PC-3 (cell line): ENCODE data around the gene BGLAP. TPM values are rescaled to one million over a fixed set of nuclear protein-coding genes. Genes with fewer than 3 reads are reported as not detected.

Source experiments
- ATAC-seq: fragments of 200-7000 bp; cut with Tn5 transposase; 2 replicates; pipeline ENCODE4 v1.9.1; 2020; ENCODE audit warnings: mild to moderate bottlenecking, moderate library complexity
- BruUV-seq: library from RNA; stranded (reverse); fragments of 400-500 nt; replicated peaks from 2 replicates; lab custom pipeline; 2021; lab: Mats Ljungman, UMichigan
- CTCF ChIA-PET: fragments of 300-600 bp; sonication (Branson Sonifier 250); formaldehyde crosslinking; loops from one replicate; lab custom pipeline; 2022; ENCODE audit warnings: antibody characterized with exemption; lab: Charles Lee
- POLR2A ChIA-PET: fragments of 300-600 bp; sonication (Branson Sonifier 250); formaldehyde crosslinking; loops from one replicate; lab custom pipeline; 2022; ENCODE audit warnings: antibody characterized with exemption; ENCODE audit not compliant: unreplicated experiment; lab: Charles Lee
- DNase-seq: peaks from one replicate; pipeline ENCODE4 v3.0.0-alpha.2; 2015
- H2AFZ ChIP-seq: fragments of 300-600 bp; sonication (generic); 2 replicates; pipeline ENCODE4 v1.6.0; 2016; ENCODE audit warnings: antibody characterized with exemption, low read length
- H3F3A ChIP-seq: fragments of 300-600 bp; sonication (generic); one replicate; pipeline ENCODE4 v1.6.0; 2017; ENCODE audit warnings: antibody characterized with exemption, low read length, control low read depth, mild to moderate bottlenecking; ENCODE audit not compliant: unreplicated experiment
- H3K27ac ChIP-seq: fragments of 300-600 bp; sonication (generic); 2 replicates; pipeline ENCODE4 v1.5.1; 2016; ENCODE audit warnings: mild to moderate bottlenecking, low read length
- H3K27me3 ChIP-seq: fragments of 300-600 bp; sonication (generic); 2 replicates; pipeline ENCODE4 v1.6.1; 2016; ENCODE audit warnings: low read length, mixed read lengths
- H3K36me3 ChIP-seq: fragments of 300-600 bp; sonication (generic); 2 replicates; pipeline ENCODE4 v1.6.1; 2016; ENCODE audit warnings: low read depth, mixed run types, low read length, mixed read lengths
- H3K4me1 ChIP-seq: fragments of 300-600 bp; sonication (generic); 2 replicates; pipeline ENCODE4 v1.5.1; 2016; ENCODE audit warnings: low read length; ENCODE audit not compliant: insufficient read depth
- H3K4me2 ChIP-seq: fragments of 300-600 bp; sonication (generic); 2 replicates; pipeline ENCODE4 v1.6.0; 2016; ENCODE audit warnings: low read length
- H3K4me3 ChIP-seq: fragments of 300-600 bp; sonication (generic); 2 replicates; pipeline ENCODE4 v1.5.1; 2016; ENCODE audit warnings: mild to moderate bottlenecking, low read length, mixed read lengths
- H3K79me2 ChIP-seq: fragments of 300-600 bp; sonication (generic); 2 replicates; pipeline ENCODE4 v1.6.1; 2017; ENCODE audit warnings: low read length, mixed read lengths
- H3K9ac ChIP-seq: fragments of 300-600 bp; sonication (generic); 2 replicates; pipeline ENCODE4 v1.6.0; 2016; ENCODE audit warnings: mild to moderate bottlenecking, low read length
- H3K9me2 ChIP-seq: fragments of 300-600 bp; sonication (generic); replicated peaks from 2 replicates; pipeline ENCODE4 v1.6.1; 2016; ENCODE audit warnings: mixed run types, low read length, mixed read lengths
- H3K9me3 ChIP-seq: fragments of 300-600 bp; sonication (generic); 2 replicates; pipeline ENCODE4 v1.6.1; 2016; ENCODE audit warnings: low read length, mixed read lengths
- H4K20me1 ChIP-seq: fragments of 300-600 bp; sonication (generic); 2 replicates; pipeline ENCODE4 v1.6.1; 2016; ENCODE audit warnings: low read length, mixed read lengths
- EZH2 ChIP-seq: fragments of 300-600 bp; sonication (generic); IDR thresholded peaks from one replicate; pipeline ENCODE4 v1.6.1; 2017; ENCODE audit warnings: antibody characterized with exemption, mild to moderate bottlenecking, low read length; ENCODE audit not compliant: unreplicated experiment
- EZH2phosphoT487 ChIP-seq: fragments of 300-600 bp; sonication (generic); IDR thresholded peaks from 2 replicates; pipeline ENCODE4 v1.6.1; 2018; ENCODE audit warnings: mild to moderate bottlenecking, antibody characterized with exemption, low read length, borderline replicate concordance
- intact Hi-C: fragments of 100-400 bp; cut with micrococcal nuclease; formaldehyde crosslinking; loops from 2 replicates; pipeline ENCODE4 v1.9.0; 2023
- total RNA-seq: library from RNA; depleted of rRNA; stranded (reverse); fragments of >200 nt; gene quantifications from 2 replicates; pipeline ENCODE4 v1.2.3, GENCODE V29; 2014
- TF ChIP-seq, protein P1 (sequence below): fragments of 300-600 bp; sonication (generic); conservative IDR thresholded peaks from 2 replicates; pipeline ENCODE4 v1.5.1; 2017; ENCODE audit warnings: antibody characterized with exemption, low read depth, mild to moderate bottlenecking, low read length

BGLAP gene
- total RNA-seq, 1 experiment from 2014 or later: 2.5 TPM

DNA sequence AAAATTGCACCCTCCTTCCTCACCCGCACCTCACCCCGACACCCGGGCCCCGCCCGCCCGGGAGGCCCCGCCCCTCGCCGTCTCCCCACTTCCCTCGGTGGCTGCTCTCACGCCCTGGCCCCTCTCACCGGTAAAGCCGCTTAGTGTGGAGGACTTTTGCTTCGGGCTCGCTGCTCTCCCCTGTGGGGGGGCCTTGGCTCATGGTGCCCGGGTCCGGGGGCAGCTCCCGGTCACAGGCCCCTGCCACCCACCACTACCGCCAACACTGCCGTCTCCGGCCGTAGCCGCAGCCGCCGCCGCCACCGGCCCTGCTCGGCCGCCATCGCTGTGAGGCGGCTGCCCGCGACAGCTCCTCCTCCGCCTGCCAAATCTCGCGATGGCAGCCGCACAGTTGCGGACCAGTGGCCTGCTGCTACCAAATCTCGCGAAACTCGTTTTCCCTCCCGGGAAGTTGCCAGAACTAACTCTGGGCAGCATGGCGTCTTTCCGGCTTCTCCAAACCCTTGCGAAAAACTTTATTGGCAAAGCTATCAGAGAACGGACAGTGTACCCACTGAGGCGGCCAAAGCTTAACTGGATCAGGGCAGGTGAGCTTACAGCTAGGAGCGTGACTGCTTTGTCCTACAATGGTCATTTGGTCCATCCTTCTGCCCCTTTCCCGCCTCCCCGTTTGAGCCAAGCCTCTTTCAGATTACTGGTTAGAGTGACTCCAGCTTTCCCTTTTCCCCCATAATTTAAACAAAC lies 40.7 kb downstream of the BGLAP start, which contains the start of gene SMG5:
SMG5 (minus strand) TSS at position 347 of the 744 bp plus-strand sequence; CDS start at position 202, 145 bp downstream.
- H3K79me2 ChIP-seq: peaks cover 73% of the 10 kb centered on the region
- intact Hi-C loops: loop anchor here (1.0 kb wide), 1 partner anchor 19 kb away; no protein-coding TSS in a partner anchor

DNA sequence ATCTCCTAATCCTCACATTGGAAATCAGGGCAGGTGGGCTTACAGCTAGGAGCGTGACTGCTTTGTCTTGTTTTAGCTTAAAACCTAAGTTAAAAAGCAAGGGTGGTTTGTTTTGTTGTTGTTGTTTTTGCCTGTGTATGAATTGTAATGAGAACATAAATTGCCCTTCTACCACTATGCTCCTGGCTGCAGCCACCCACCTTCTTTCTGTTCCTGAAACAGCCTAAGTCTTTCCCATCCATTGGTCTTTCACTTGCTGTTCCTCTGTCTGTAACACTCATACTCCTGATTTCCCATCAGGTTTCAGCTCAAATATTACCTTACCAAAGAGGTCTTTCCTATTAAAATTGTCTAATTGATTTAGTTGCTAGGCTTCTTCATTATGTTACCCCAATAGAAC lies 41.5 kb downstream of the BGLAP start:
- H4K20me1 ChIP-seq: peaks cover 35% of the 10 kb centered on the region
- no peaks in the 10 kb centered on the region for H3K27me3 ChIP-seq
- peaks cover 32% of the 10 kb centered on the region for H3K4me1 ChIP-seq
- peaks cover 65% of the 10 kb centered on the region for H3K79me2 ChIP-seq
- TF ChIP-seq EZH2: no peak
- TF ChIP-seq, protein P1, sequence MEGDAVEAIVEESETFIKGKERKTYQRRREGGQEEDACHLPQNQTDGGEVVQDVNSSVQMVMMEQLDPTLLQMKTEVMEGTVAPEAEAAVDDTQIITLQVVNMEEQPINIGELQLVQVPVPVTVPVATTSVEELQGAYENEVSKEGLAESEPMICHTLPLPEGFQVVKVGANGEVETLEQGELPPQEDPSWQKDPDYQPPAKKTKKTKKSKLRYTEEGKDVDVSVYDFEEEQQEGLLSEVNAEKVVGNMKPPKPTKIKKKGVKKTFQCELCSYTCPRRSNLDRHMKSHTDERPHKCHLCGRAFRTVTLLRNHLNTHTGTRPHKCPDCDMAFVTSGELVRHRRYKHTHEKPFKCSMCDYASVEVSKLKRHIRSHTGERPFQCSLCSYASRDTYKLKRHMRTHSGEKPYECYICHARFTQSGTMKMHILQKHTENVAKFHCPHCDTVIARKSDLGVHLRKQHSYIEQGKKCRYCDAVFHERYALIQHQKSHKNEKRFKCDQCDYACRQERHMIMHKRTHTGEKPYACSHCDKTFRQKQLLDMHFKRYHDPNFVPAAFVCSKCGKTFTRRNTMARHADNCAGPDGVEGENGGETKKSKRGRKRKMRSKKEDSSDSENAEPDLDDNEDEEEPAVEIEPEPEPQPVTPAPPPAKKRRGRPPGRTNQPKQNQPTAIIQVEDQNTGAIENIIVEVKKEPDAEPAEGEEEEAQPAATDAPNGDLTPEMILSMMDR: no peak
- TF ChIP-seq EZH2phosphoT487: no peak
- peak overlapping the region; percentile 98 for H3K9ac ChIP-seq
- H3K36me3 ChIP-seq: peaks cover 15% of the 10 kb centered on the region
- H3F3A ChIP-seq: no peaks in the 10 kb centered on the region
- ChIA-PET POLR2A (no interaction called here), CTCF (interaction anchor here (0.7 kb wide), 1 partner anchor 36 kb away, joined by 3 read pairs; no protein-coding TSS in a partner anchor)
- ATAC-seq (no peak), DNase-seq (no peak)
- no peaks in the 10 kb centered on the region for H3K9me2 ChIP-seq
- peak overlapping the region; percentile 76 for H3K27ac ChIP-seq
- intact Hi-C loops: no loop called here
- H3K4me2 ChIP-seq: peak overlapping the region; percentile 95
- BruUV-seq: no TSS peak
- H2AFZ ChIP-seq: peak overlapping the region; percentile 89
- H3K9me3 ChIP-seq: no peaks in the 10 kb centered on the region
- H3K4me3 ChIP-seq: peak overlapping the region; percentile 86

More for the DNA sequence above, 40.7 kb downstream of the BGLAP start, which contains the start of gene SMG5:
- Histone ChIP-seq H3K9ac (peak within 1 kb of the TSS; percentile 98), H3K27me3 (no peaks in the 10 kb centered on the region), H3K27ac (peak within 1 kb of the TSS; percentile 76), H3K4me2 (peak within 1 kb of the TSS; percentile 95), H3K9me3 (no peaks in the 10 kb centered on the region), H3F3A (no peaks in the 10 kb centered on the region), H3K9me2 (no peaks in the 10 kb centered on the region), H2AFZ (peak within 1 kb of the TSS; percentile 89), H3K36me3 (peaks cover 24% of the 10 kb centered on the region), H4K20me1 (peaks cover 36% of the 10 kb centered on the region), H3K4me3 (peak within 1 kb of the TSS; percentile 86), H3K4me1 (peaks cover 32% of the 10 kb centered on the region)
- TF ChIP-seq EZH2phosphoT487 (no peak), EZH2 (no peak)
- TF ChIP-seq, protein P1: no peak
- BruUV-seq: no TSS peak
- ChIA-PET POLR2A (interaction anchor here (0.5 to 0.7 kb wide), 7 partner anchors 12 to 445 kb away, joined by 3 to 7 read pairs (median 3); partner anchors contain the start of gene GLMP), CTCF (interaction anchor here (0.6 to 0.7 kb wide), 2 partner anchors 18 to 37 kb away, joined by 3 to 4 read pairs; no protein-coding TSS in a partner anchor)
- ATAC-seq: peak; percentile 91
- peak; percentile 100 for DNase-seq
